SK-MEL-5 (cell line): ENCODE measurements around the gene UHRF2. TPM values are rescaled to one million over a fixed set of nuclear protein-coding genes. Genes with fewer than 3 reads are reported as not detected.
"Not testable (repeated sequence)": the region's sequence is repeated elsewhere in the genome, so short reads cannot be mapped to it uniquely, and the experiment has no call there.

Experiments
- DNase-seq: peaks from one replicate; pipeline ENCODE4 v3.0.0-alpha.2; 2016; ENCODE audit warnings: low read depth, low spot score
- in situ Hi-C: cut with HindIII; loops from 2 replicates; pipeline ENCODE4 v1.10.0; 2016; ENCODE audit warnings: low sequenced_read_pairs, high pct_unique_total_duplicates, low pct_unique_long_range_greater_than_20kb
- total RNA-seq: library from RNA; depleted of rRNA; stranded (reverse); fragments of >200 nt; shearing (Covaris generic); gene quantifications from 2 replicates; pipeline ENCODE4 v1.2.3, GENCODE V29; 2014

UHRF2 gene
- total RNA-seq, 1 experiment from 2014 or later = 21.3 TPM

GRCh38 chr9:6418764-6419163, 5.8 kb downstream of the UHRF2 start:
- no peak for DNase-seq
- in situ Hi-C loops = no loop called here

GRCh38 chr9:6424940-6425339, 11.9 kb downstream of the UHRF2 start:
- in situ Hi-C loops = no loop called here
- no peak for DNase-seq

- in situ Hi-C loops = no loop called here
These were observed 13.1 kb downstream of the UHRF2 start for GRCh38 chr9:6426117-6426516.

GRCh38 chr9:6428940-6429889, 16.2 kb downstream of the UHRF2 start:
- no peak for DNase-seq
- in situ Hi-C loops = no loop called here

More at GRCh38 chr9:6426117-6426516, 13.1 kb downstream of the UHRF2 start:
- no peak for DNase-seq

GRCh38 chr9:6431038-6431437, 18.0 kb downstream of the UHRF2 start:
- DNase-seq = no peak
- in situ Hi-C loops = no loop called here

GRCh38 chr9:6433410-6433809, 20.4 kb downstream of the UHRF2 start:
- in situ Hi-C loops = no loop called here
- no peak for DNase-seq

GRCh38 chr9:6439051-6439703, 26.2 kb downstream of the UHRF2 start:
- peak; percentile 41 for DNase-seq
- in situ Hi-C loops = no loop called here

GRCh38 chr9:6440405-6440804, 27.4 kb downstream of the UHRF2 start:
- no peak for DNase-seq
- in situ Hi-C loops = no loop called here

GRCh38 chr9:6441269-6441668, 28.3 kb downstream of the UHRF2 start:
- no peak for DNase-seq
- in situ Hi-C loops = no loop called here

- no peak for DNase-seq
- in situ Hi-C loops = no loop called here
These were observed 30.7 kb downstream of the UHRF2 start for GRCh38 chr9:6443661-6444060.

GRCh38 chr9:6444128-6444527, 31.1 kb downstream of the UHRF2 start:
- DNase-seq = no peak
- in situ Hi-C loops = no loop called here

- in situ Hi-C loops = no loop called here
- DNase-seq = no peak
These were observed 36.1 kb downstream of the UHRF2 start for GRCh38 chr9:6449086-6449485.

GRCh38 chr9:6449645-6450044, 36.6 kb downstream of the UHRF2 start:
- no peak for DNase-seq
- in situ Hi-C loops = no loop called here

GRCh38 chr9:6450641-6451375, 37.8 kb downstream of the UHRF2 start:
- DNase-seq = no peak
- in situ Hi-C loops = no loop called here

- DNase-seq, in situ Hi-C loops: not testable (repeated sequence)
These were observed 42.3 kb downstream of the UHRF2 start for GRCh38 chr9:6455292-6455691.

- DNase-seq, in situ Hi-C loops: not testable (repeated sequence)
These were observed 45.7 kb downstream of the UHRF2 start for GRCh38 chr9:6458704-6459103.

- no peak for DNase-seq
- in situ Hi-C loops = no loop called here
These were observed 46.7 kb downstream of the UHRF2 start for GRCh38 chr9:6459718-6460117.

- in situ Hi-C loops = no loop called here
- no peak for DNase-seq
These were observed 47.3 kb downstream of the UHRF2 start for GRCh38 chr9:6460189-6460768.
